Stimulated activated CD8-positive, alpha-beta memory T cell treated with anti-CD3 and anti-CD28 coated beads, Interleukin-7, amount 100 ng/mL, for 48 hours (primary cell): ENCODE measurements around the gene LYRM9.
"Not testable (repeated sequence)": the region's sequence is repeated elsewhere in the genome, so short reads cannot be mapped to it uniquely, and the experiment has no call there.

ENCODE experiments used
- DNase-seq, 2 donors: peaks; one replicate each; pipeline ENCODE4 v3.0.0-alpha.2; 2020; ENCODE audit warnings: low read depth in 1 of 2; ENCODE audit errors: extremely low read depth in 1 of 2

The LYRM9 gene

GRCh38 chr17:27906623-27907022, 13.5 kb upstream of the LYRM9 start:
- DNase-seq = no peak

GRCh38 chr17:27906226-27906580, 13.0 kb upstream of the LYRM9 start:
- no peak for DNase-seq

- no peak for DNase-seq
These were observed 12.5 kb upstream of the LYRM9 start for GRCh38 chr17:27905447-27906225.

DNA sequence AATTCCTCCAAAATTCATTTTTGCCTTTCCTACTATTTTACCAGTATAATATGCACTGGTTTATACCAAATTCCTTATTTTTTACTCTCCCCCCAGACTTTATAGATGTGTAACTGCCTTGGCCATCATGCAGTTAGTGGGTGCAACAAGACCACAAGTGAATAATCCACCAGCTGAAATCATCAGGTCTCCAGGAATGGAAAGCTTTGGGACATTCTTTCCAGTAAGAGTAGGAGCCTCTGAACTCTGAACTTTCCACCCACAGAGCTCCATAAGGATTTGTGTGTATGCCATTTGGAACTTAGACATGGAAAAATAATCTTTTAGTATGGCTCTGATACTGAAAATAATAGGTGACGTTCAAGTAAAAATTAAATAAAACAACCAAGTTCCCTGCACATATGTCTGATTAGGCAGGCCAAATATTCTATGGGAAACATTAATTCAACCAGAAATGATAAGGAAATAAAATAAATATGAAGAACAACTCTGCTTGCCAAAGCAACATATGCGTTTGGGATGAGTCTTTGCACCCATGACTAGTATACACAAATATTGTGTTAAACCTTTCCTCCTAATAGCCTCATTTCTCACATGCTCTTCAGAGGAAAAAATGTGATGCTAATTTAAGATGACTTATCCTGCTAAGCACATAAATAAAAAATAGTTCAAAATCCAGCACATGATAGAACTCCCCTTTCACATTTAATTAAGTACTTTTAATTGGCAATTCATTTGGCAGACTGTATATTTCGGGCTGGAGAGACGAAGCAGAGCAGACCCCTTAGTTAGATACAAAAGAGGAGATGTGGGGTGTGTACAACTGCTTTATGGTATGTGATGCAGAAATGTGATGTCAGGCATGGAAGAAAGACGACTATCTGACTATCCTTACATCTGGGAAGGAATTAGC, 11.6 kb upstream of the LYRM9 start:
- DNase-seq = no peak

- no peak for DNase-seq
These were observed 10.9 kb upstream of the LYRM9 start for GRCh38 chr17:27904114-27904513.

GRCh38 chr17:27899525-27899924, 6.4 kb upstream of the LYRM9 start:
- no peak for DNase-seq

DNA sequence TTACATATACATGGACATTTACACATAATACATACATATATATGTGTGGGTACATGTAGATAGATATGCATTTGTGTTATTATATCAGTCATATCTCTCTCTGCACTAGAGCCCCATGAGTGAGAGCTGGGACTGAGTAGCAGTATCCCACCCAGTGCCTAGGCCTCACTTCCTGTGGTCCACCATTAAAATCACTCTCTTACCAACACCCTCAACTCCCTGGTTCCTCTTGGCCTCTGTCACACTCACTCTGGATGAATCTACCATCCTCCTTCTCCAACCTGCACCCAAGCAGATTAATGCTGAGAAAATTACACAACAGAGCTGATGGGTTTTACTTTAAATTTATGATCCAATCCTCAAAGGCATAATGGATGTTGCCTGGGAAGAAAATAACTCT, 4.9 kb upstream of the LYRM9 start:
- DNase-seq = no peak

GRCh38 chr17:27896701-27897100, 3.5 kb upstream of the LYRM9 start:
- DNase-seq = no peak

DNA sequence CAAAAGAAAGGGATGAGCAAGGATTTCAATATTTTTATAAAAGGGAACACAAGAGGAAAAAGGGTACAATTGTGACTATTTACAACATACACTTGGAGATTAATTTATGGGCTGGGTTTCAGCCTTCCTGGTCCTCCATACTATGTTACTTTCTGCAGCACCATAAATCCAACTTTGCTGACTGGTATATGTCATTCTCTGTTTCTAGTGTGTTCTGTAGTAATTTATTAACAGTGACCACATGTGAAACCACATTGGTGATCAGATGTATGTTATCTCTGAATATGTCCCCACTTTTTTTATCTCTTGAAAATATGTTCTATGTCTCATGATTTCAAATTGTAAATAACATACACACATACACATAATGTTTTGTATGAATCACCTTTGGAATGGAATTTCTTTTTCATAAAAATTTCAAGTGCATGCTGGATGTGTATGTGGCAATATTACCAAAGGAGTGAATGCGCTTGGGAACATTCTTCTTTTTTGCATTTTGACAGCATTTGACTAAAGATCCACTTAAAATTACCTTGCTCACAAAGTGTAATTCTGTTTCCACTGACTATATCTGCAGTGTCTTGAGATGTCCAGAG, 2.9 kb upstream of the LYRM9 start:
- DNase-seq = no peak

DNA sequence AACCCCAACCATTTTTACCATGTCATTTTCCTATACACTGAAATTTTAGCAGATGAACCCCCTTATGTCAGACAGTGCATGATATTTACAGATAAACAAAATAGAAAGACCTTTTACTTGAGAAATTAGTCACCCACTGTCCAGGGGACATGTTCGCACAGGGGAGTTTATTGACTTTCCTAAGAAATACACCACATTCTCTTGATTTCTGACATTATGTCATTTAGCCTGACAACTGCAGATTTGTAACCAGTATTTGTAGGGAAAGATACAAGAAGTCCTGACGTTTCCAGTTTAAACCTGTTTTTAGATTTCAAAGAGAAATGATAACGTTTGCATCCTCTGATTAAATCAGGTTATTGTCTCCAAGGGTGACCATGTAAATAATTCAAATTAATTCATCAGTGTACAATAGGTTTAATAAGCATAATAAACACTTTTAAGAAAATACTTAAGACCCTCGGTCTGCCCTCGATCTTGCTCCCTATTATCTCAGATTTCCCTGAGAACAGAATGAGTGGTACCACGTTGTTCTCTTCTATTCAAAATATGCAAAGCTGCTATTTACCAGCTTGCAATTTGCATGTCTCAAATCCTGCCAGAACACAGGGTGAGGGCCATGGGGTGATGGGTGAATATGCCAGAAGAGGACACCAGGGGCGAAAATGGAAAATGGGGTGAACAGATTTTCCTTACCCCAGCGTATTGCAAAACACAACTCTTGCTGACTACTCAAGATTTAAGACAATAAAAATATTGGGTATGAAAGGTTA, 2.1 kb upstream of the LYRM9 start:
- no peak for DNase-seq

- DNase-seq = no peak
These were observed 807 bp upstream of the LYRM9 start for GRCh38 chr17:27893841-27894503.

GRCh38 chr17:27892542-27892865, 661 bp downstream of the LYRM9 start:
- no peak for DNase-seq

- DNase-seq = no peak
These were observed 1.3 kb downstream of the LYRM9 start for GRCh38 chr17:27891841-27892240.

- no peak for DNase-seq
These were observed 3.4 kb downstream of the LYRM9 start for GRCh38 chr17:27889711-27890251.

DNA sequence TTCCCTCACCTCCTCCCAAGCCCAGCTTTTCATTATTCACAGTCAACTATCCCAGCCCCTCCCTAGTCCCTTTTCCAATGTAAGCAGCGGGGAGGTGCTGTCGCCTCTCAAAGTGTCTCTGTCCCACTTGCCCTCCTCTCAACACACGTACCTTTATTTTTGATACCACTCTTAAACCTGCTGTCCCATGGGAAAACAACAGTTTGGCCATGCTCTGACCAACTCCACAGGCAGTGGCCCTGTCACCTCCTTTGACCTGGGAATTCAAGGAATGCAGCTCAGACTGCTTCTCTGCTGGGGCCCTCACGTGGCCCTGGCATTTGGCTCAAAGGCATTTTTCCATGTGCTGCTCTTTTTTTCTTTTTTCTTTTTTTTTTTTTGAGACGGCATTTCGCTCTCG, 4.2 kb downstream of the LYRM9 start:
- DNase-seq = no peak

DNA sequence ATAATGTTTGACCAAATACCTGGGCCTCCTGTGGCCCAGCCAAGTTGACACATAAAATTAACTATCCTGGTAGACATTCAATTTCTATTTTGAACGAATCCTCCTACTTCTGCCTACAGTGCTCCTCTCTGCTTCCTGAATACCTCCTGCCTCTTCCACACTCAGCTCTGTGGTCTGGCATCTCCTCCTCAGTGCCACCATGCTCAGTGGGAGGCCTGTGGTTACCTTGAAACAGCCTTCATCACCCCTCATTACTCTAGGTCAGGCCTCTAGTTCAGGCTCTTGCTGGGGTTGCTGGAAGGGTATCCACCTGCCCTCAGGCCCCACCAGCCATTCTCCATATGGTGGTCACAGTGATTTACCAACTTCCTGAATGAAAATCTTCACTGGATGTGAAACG, 5.1 kb downstream of the LYRM9 start:
- DNase-seq = no peak

DNA sequence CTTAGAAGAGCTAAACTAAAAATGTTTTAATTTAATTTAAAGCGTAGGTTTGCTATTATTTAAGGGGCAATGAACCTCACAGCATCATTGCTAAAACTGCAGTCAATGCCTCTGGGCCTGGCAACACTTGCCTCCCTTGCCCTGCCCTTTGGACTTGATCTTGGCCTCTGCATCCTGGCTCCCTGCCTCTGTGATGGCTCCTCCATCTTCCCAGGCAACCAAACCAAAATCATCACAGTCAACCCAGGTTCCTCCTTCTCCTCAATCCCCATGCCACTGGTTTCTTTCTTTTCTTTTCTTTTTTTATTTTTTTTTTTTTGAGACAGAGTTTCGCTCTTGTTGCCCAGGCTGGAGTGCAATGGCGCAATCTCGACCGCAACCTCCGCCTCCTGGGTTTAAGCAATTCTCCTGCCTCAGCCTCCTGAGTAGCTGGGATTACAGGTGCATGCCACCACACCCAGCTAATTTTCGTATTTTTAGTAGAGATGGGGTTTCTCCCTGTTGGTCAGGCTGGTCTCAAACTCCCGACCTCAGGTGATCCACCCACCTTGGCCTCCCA, 6.7 kb downstream of the LYRM9 start:
- not testable (repeated sequence) for DNase-seq

- DNase-seq = no peak
These were observed 10.9 kb downstream of the LYRM9 start for GRCh38 chr17:27882162-27882840.

- peak; percentile 31 to 33 for DNase-seq
These were observed 13.1 kb downstream of the LYRM9 start for GRCh38 chr17:27879987-27880608.
